Measurements from ENCODE around the gene TRPC4.

TRPC4 gene

GRCh38 chr13:37729876-37730275 is 139.7 kb downstream of the TRPC4 start:
- DNase-seq (ENCODE audit: low read depth in 1 of 2, low spot score in 1 of 2) = no peak

- DNase-seq (ENCODE audit: low read depth in 1 of 2, low spot score in 1 of 2) = no peak
These were observed 153.0 kb downstream of the TRPC4 start for GRCh38 chr13:37716420-37717195.

GRCh38 chr13:37715606-37716015 is 154.0 kb downstream of the TRPC4 start:
- DNase-seq (ENCODE audit: low read depth in 1 of 2, low spot score in 1 of 2) = no peak

GRCh38 chr13:37709318-37709717 is 160.3 kb downstream of the TRPC4 start:
- DNase-seq (ENCODE audit: low read depth in 1 of 2, low spot score in 1 of 2) = no peak

GRCh38 chr13:37707739-37708500 is 161.7 kb downstream of the TRPC4 start:
- no peak for DNase-seq (ENCODE audit: low read depth in 1 of 2, low spot score in 1 of 2)

- DNase-seq (ENCODE audit: low read depth in 1 of 2, low spot score in 1 of 2) = no peak
These were observed 163.5 kb downstream of the TRPC4 start for GRCh38 chr13:37706041-37706440.

- no peak for DNase-seq (ENCODE audit: low read depth in 1 of 2, low spot score in 1 of 2)
These were observed 167.6 kb downstream of the TRPC4 start for GRCh38 chr13:37701972-37702371.

- no peak for DNase-seq (ENCODE audit: low read depth in 1 of 2, low spot score in 1 of 2)
These were observed 168.3 kb downstream of the TRPC4 start for GRCh38 chr13:37701306-37701705.

- DNase-seq (ENCODE audit: low read depth in 1 of 2, low spot score in 1 of 2) = no peak
These were observed 168.7 kb downstream of the TRPC4 start for GRCh38 chr13:37700887-37701286.

- DNase-seq (ENCODE audit: low read depth in 1 of 2, low spot score in 1 of 2) = no peak
These were observed 174.4 kb downstream of the TRPC4 start for GRCh38 chr13:37695200-37695599.

- DNase-seq (ENCODE audit: low read depth in 1 of 2, low spot score in 1 of 2) = no peak
These were observed 179.2 kb downstream of the TRPC4 start for GRCh38 chr13:37690361-37690760.

- no peak for DNase-seq (ENCODE audit: low read depth in 1 of 2, low spot score in 1 of 2)
These were observed 183.1 kb downstream of the TRPC4 start for GRCh38 chr13:37686501-37686900.

GRCh38 chr13:37685206-37685605 is 184.4 kb downstream of the TRPC4 start:
- no peak for DNase-seq (ENCODE audit: low read depth in 1 of 2, low spot score in 1 of 2)

GRCh38 chr13:37682496-37682895 is 187.1 kb downstream of the TRPC4 start:
- DNase-seq (ENCODE audit: low read depth in 1 of 2, low spot score in 1 of 2) = no peak

- no peak for DNase-seq (ENCODE audit: low read depth in 1 of 2, low spot score in 1 of 2)
These were observed 188.1 kb downstream of the TRPC4 start for GRCh38 chr13:37681281-37682032.

GRCh38 chr13:37680137-37680536 is 189.4 kb downstream of the TRPC4 start:
- DNase-seq (ENCODE audit: low read depth in 1 of 2, low spot score in 1 of 2) = no peak

GRCh38 chr13:37679043-37679442 is 190.5 kb downstream of the TRPC4 start:
- DNase-seq (ENCODE audit: low read depth in 1 of 2, low spot score in 1 of 2) = no peak

- DNase-seq (ENCODE audit: low read depth in 1 of 2, low spot score in 1 of 2) = no peak
These were observed 199.7 kb downstream of the TRPC4 start for GRCh38 chr13:37669845-37670244.

- no peak for DNase-seq (ENCODE audit: low read depth in 1 of 2, low spot score in 1 of 2)
These were observed 201.9 kb downstream of the TRPC4 start for GRCh38 chr13:37667702-37668101.

- no peak for DNase-seq (ENCODE audit: low read depth in 1 of 2, low spot score in 1 of 2)
These were observed 203.5 kb downstream of the TRPC4 start for GRCh38 chr13:37666036-37666435.

GRCh38 chr13:37665420-37665819 is 204.2 kb downstream of the TRPC4 start:
- DNase-seq (ENCODE audit: low read depth in 1 of 2, low spot score in 1 of 2) = no peak

- no peak for DNase-seq (ENCODE audit: low read depth in 1 of 2, low spot score in 1 of 2)
These were observed 205.8 kb downstream of the TRPC4 start for GRCh38 chr13:37663724-37664123.

Measured in stimulated activated CD4-positive, alpha-beta T cell treated with anti-CD3 and anti-CD28 coated beads, Interleukin-15, amount 100 ng/mL, for 1 hour (primary cell).